HG03457 (cell line): Measurements from ENCODE around the gene ELL2.

Experiments
- ATAC-seq: cut with Tn5 transposase; IDR thresholded peaks from one replicate; pipeline ENCODE4 v1.9.1; 2021; ENCODE audit warnings: moderate number of reproducible peaks; ENCODE audit not compliant: unreplicated experiment

ELL2 gene

GRCh38 chr5:95961617-95962474 is at the start of gene ELL2:
ELL2 (minus strand) TSS chr5:95961851; CDS start chr5:95961721, 130 bp downstream.
- ATAC-seq, result peak; percentile 88

- ATAC-seq, result peak; percentile 48
Measured at GRCh38 chr5:96008987-96009647, 47.5 kb upstream of the ELL2 start.

- ATAC-seq, result no peak
Measured at GRCh38 chr5:96008487-96008886, 46.8 kb upstream of the ELL2 start.

- no peak for ATAC-seq
Measured at GRCh38 chr5:96007051-96007450, 45.4 kb upstream of the ELL2 start.

GRCh38 chr5:96006291-96006690 is 44.6 kb upstream of the ELL2 start:
- no peak for ATAC-seq

GRCh38 chr5:96004754-96005153 is 43.1 kb upstream of the ELL2 start:
- no peak for ATAC-seq

- ATAC-seq, result no peak
Measured at GRCh38 chr5:96004087-96004486, 42.4 kb upstream of the ELL2 start.

- no peak for ATAC-seq
Measured at GRCh38 chr5:96001262-96001661, 39.6 kb upstream of the ELL2 start.

- ATAC-seq, result no peak
Measured at GRCh38 chr5:96000308-96000707, 38.7 kb upstream of the ELL2 start.

GRCh38 chr5:95996904-95997723 is 35.5 kb upstream of the ELL2 start:
- ATAC-seq, result no peak

- no peak for ATAC-seq
Measured at GRCh38 chr5:95995962-95996489, 34.4 kb upstream of the ELL2 start.

GRCh38 chr5:95993776-95994175 is 32.1 kb upstream of the ELL2 start:
- ATAC-seq, result no peak

- ATAC-seq, result no peak
Measured at GRCh38 chr5:95993266-95993665, 31.6 kb upstream of the ELL2 start.

- no peak for ATAC-seq
Measured at GRCh38 chr5:95989283-95990048, 27.8 kb upstream of the ELL2 start.

GRCh38 chr5:95988877-95989276 is 27.2 kb upstream of the ELL2 start:
- ATAC-seq, result no peak

GRCh38 chr5:95988094-95988493 is 26.4 kb upstream of the ELL2 start:
- ATAC-seq, result no peak

GRCh38 chr5:95986937-95987520 is 25.4 kb upstream of the ELL2 start:
- ATAC-seq, result no peak

GRCh38 chr5:95986001-95986400 is 24.4 kb upstream of the ELL2 start:
- no peak for ATAC-seq

GRCh38 chr5:95985249-95985648 is 23.6 kb upstream of the ELL2 start:
- no peak for ATAC-seq

- no peak for ATAC-seq
Measured at GRCh38 chr5:95984287-95984938, 22.8 kb upstream of the ELL2 start.
